GM12892 (cell line): ENCODE data around the gene TEX14.
"Not testable (repeated sequence)": the region's sequence is repeated elsewhere in the genome, so short reads cannot be mapped to it uniquely, and the experiment has no call there.

Experiments used
- DNase-seq: peaks from one replicate; pipeline ENCODE4 v3.0.0; 2011; ENCODE audit not compliant: insufficient read length
- FAIRE-seq: peaks from 2 replicates; lab custom pipeline; 2011; peaks lifted over from hg19 to GRCh38; lab: Jason Lieb, UNC
- POLR2A ChIP-seq: IDR thresholded peaks from 2 replicates; pipeline ENCODE4 v1.6.1; 2011; ENCODE audit warnings: low read depth, low read length, control low read depth
- POLR2AphosphoS5 ChIP-seq: IDR thresholded peaks from 2 replicates; pipeline ENCODE4 v1.6.1; 2011; ENCODE audit warnings: low read depth, low read length, control low read depth
- TAF1 ChIP-seq: IDR thresholded peaks from 2 replicates; pipeline ENCODE4 v1.6.1; 2011; ENCODE audit warnings: low read depth, mild to moderate bottlenecking, control low read depth, low read length, borderline replicate concordance

The TEX14 gene

GRCh38 chr17:58565389-58566311 is 126.2 kb downstream of the TEX14 start:
- FAIRE-seq (no peak), DNase-seq (no peak)
- TF ChIP-seq TAF1 (no peak), POLR2A (no peak), POLR2AphosphoS5 (no peak)

- FAIRE-seq: no peak
- no peak for DNase-seq
- no peak for TF ChIP-seq POLR2AphosphoS5
- TF ChIP-seq POLR2A: no peak
- no peak for TF ChIP-seq TAF1
Measured at GRCh38 chr17:58564971-58565370, 126.9 kb downstream of the TEX14 start.

DNA sequence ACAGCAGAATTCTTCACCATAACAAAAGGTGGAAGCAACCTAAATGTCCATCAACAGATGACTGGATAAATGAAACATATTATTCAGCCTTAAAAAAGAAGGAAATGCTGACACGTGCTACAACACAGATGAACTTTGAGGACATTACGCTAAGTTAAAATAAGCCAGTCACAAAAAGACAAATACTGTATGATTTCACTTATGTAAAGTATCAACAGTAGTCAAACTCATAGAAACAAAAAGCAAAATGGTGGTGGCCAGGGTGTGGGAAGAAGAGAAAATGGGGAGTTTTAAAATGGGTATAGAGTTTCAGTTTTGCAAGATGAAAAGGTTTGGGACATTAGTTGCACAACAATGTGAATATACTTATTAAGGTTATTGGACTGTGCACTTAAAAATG is 127.6 kb downstream of the TEX14 start:
- TF ChIP-seq POLR2A (no peak), TAF1 (no peak), POLR2AphosphoS5 (no peak)
- DNase-seq (no peak), FAIRE-seq (no peak)

GRCh38 chr17:58560511-58560910 is 131.3 kb downstream of the TEX14 start:
- DNase-seq (no peak), FAIRE-seq (no peak)
- TF ChIP-seq POLR2A (no peak), POLR2AphosphoS5 (no peak), TAF1 (no peak)

DNA sequence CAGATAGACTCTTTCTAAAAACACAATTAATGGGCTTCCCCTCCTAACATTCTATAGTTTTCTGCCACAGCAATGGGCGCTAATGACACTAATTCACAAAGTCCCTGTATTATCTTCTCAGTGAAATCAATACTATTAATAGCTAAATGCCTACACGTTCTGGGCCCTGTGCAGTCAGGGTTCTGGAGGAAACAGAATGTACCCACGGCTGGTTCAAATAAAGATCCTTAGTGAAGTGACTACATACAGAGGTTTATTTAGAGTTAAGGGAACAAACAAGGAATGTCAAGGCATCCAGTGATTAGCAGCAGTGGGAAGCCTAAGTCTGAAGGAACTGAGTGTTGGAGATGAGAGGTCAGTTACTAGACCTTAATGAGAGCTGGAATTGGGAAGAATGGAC is 133.9 kb downstream of the TEX14 start:
- TF ChIP-seq POLR2A (no peak), POLR2AphosphoS5 (no peak), TAF1 (no peak)
- no peak for DNase-seq
- FAIRE-seq: no peak

- FAIRE-seq: peak; percentile 61
Measured at GRCh38 chr17:58556833-58557250, 135.0 kb downstream of the TEX14 start.

GRCh38 chr17:58555109-58555508 is 136.7 kb downstream of the TEX14 start:
- DNase-seq, FAIRE-seq: not testable (repeated sequence)

More at GRCh38 chr17:58556833-58557250, 135.0 kb downstream of the TEX14 start:
- DNase-seq: no peak
- TF ChIP-seq POLR2A (no peak), TAF1 (no peak), POLR2AphosphoS5 (no peak)

DNA sequence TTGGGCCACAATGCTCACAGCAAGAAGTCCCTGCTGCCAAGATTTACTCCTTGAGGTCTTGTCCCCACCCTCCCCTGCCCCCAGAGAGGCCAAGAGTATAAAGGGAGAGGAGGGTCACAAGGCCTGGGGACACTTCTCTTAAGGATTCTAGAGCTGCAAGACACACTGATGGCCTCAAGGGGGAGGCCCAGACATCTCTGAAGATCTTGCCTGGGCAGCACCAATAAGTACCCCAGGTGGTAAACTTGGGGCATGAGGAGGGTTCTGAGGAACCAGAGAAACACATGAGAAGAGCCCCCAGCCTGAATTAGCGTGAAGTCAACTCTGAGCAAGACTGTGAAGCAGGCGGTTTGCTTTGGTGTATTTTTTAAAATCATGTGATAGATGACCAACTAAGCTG is 150.6 kb downstream of the TEX14 start:
- TF ChIP-seq POLR2A: no peak
- no peak for TF ChIP-seq TAF1
- TF ChIP-seq POLR2AphosphoS5: no peak
- no peak for DNase-seq
- FAIRE-seq: no peak

DNA sequence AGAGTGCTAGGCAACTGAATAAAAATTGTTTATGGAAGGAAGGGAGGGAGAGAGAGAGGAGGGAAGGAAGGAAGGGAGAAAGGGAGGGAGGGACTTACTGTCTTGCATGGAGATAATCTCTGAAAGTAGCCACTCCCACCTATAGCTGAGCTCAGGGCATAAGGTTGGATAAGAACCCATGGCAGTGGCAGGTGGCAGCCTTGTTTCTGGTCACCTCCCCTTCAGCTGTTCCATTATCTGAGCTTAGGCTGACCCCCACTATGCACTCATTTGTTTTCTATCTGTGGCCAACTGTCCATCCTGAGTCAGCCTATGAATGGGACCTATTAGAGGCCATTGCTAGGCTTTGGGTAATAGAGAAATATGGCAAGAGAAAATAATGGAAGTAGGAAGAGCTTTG is 152.1 kb downstream of the TEX14 start:
- no peak for FAIRE-seq
- DNase-seq: no peak
- TF ChIP-seq POLR2A: no peak

DNA sequence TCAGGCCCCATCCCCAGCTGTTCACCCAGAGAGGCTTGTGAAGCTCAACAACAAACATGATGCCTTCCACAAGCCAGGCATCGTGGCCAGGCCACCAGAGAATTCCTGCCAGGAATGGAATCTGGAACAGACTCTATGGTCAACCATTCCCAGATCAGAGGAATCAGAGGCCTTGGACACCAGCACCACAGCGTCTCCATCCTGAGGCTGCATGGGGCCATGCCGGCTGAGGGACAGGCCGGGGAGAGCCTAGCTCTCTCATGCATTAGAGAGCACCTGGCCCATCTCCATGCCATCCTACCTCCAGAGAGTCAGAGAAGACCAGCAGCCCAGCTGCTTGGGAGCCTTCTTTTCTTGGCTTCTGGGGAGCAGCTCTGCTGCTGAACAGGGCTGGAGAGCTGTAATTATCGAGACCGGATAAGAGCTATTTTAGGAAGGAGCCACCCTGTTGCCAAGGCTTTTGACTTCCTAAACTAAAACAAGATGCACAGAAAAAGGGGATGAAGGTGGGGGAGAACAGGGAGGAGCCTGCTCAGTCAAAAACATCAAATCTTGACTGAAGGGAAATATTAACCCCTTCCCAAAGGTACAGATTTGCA is 152.9 kb downstream of the TEX14 start:
- FAIRE-seq: no peak
- no peak for DNase-seq
- TF ChIP-seq TAF1: no peak
- no peak for TF ChIP-seq POLR2AphosphoS5

- no peak for TF ChIP-seq TAF1
- no peak for TF ChIP-seq POLR2AphosphoS5
- TF ChIP-seq POLR2A: no peak
- DNase-seq (no peak), FAIRE-seq (no peak)
Measured at GRCh38 chr17:58537266-58537665, 154.6 kb downstream of the TEX14 start.

DNA sequence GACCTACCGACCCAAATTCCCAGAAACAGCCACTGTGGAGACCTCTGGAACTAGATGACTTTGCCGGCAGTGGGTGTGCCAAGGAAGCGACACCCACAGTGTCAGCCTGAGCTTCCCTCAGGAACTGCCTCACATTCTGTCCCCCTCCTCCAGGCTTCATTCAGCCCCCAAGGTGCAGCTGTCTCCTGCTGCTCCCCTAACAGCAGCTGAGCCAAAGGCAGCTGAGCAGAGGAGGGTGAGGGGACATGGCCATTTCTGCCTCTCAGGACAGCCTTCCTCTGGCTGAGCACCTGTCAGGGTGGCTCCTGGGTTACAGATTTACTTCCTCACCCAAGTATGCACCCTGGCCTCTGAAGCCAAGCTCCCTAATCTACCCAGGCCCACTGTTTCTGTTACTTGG is 155.3 kb downstream of the TEX14 start:
- FAIRE-seq: no peak
- DNase-seq: no peak
- TF ChIP-seq POLR2A: no peak
- TF ChIP-seq POLR2AphosphoS5: no peak
- TF ChIP-seq TAF1: no peak
